GM20000 (cell line): ENCODE data around the gene ATP6V0C.

Experiments used
- DNase-seq: peaks from one replicate; pipeline ENCODE4 v3.0.0; 2012; ENCODE audit warnings: low spot score
- CTCF ChIP-seq: IDR thresholded peaks from 2 replicates; pipeline ENCODE4 v1.5.1; 2012; ENCODE audit warnings: mild to moderate bottlenecking, control low read depth; ENCODE audit errors: extremely low read depth, missing control alignments

Gene ATP6V0C

GRCh38 chr16:2500430-2500917 is 13.3 kb upstream of the ATP6V0C start:
- no peak for DNase-seq
- TF ChIP-seq CTCF = no peak

GRCh38 chr16:2500918-2501750 is 12.6 kb upstream of the ATP6V0C start:
- peak; percentile 96 for TF ChIP-seq CTCF
- peak; percentile 89 for DNase-seq

- TF ChIP-seq CTCF = no peak
- no peak for DNase-seq
These were observed 11.5 kb upstream of the ATP6V0C start for GRCh38 chr16:2501946-2502895.

- no peak for TF ChIP-seq CTCF
- DNase-seq = no peak
These were observed 8.1 kb upstream of the ATP6V0C start for GRCh38 chr16:2505695-2506094.

GRCh38 chr16:2507052-2507659 is 6.6 kb upstream of the ATP6V0C start:
- TF ChIP-seq CTCF = no peak

GRCh38 chr16:2507665-2508064 is 6.1 kb upstream of the ATP6V0C start:
- DNase-seq = no peak
- TF ChIP-seq CTCF = no peak

More at GRCh38 chr16:2507052-2507659, 6.6 kb upstream of the ATP6V0C start:
- DNase-seq = peak; percentile 75
